T-helper 1 cell treated with Interleukin-12 subunit alpha and Interleukin-12 subunit beta and Interleukin-4 antibody, amounts not matched to agents 30 ng/mL and 1 ng/mL, for 36 hours (primary cell): ENCODE measurements around the gene ZNF101. TPM values are rescaled to one million over a fixed set of nuclear protein-coding genes. Genes with fewer than 3 reads are reported as not detected.

Experiments used
- intact Hi-C: fragments of 100-400 bp; cut with micrococcal nuclease; formaldehyde crosslinking; loops from one replicate; pipeline ENCODE4 v1.15.1; 2024
- total RNA-seq: library from RNA; stranded (reverse); gene quantifications from 2 replicates; pipeline ENCODE4 v1.2.3, GENCODE V29; 2022

Gene ZNF101
- total RNA-seq, 1 donor from 2014 or later, result 94.2 TPM

- intact Hi-C loops, result no loop called here
Observed at GRCh38 chr19:19637523-19638251, 31.0 kb upstream of the ZNF101 start.

GRCh38 chr19:19642506-19643157 is 26.0 kb upstream of the ZNF101 start:
- intact Hi-C loops, result loop anchor here (1.0 to 5.0 kb wide), 12 partner anchors 15 to 280 kb away; partner anchors contain the start of genes ATP13A1, NDUFA13, PBX4 and ZNF14

GRCh38 chr19:19643158-19644053 is 25.2 kb upstream of the ZNF101 start, which contains the start of gene GMIP:
Gene GMIP (minus strand): TSS chr19:19643657. CDS start chr19:19643529, 128 bp downstream.
- intact Hi-C loops, result loop anchor here (1.0 to 5.0 kb wide), 14 partner anchors 16 to 316 kb away; partner anchors contain the start of genes ATP13A1, NDUFA13, PBX4 and ZNF14

GRCh38 chr19:19644054-19644388 is 24.6 kb upstream of the ZNF101 start:
- intact Hi-C loops, result loop anchor here (1.0 to 5.0 kb wide), 3 partner anchors 81 to 315 kb away; no protein-coding TSS in a partner anchor

- intact Hi-C loops, result no loop called here
Observed at GRCh38 chr19:19645233-19645870, 23.3 kb upstream of the ZNF101 start.

- intact Hi-C loops, result no loop called here
Observed at GRCh38 chr19:19647037-19647835, 21.4 kb upstream of the ZNF101 start.

- intact Hi-C loops, result no loop called here
Observed at GRCh38 chr19:19649155-19649554, 19.5 kb upstream of the ZNF101 start.

- intact Hi-C loops, result no loop called here
Observed at GRCh38 chr19:19649580-19649995, 19.1 kb upstream of the ZNF101 start.

- intact Hi-C loops, result no loop called here
Observed at GRCh38 chr19:19650331-19650730, 18.3 kb upstream of the ZNF101 start.

GRCh38 chr19:19651076-19651475 is 17.6 kb upstream of the ZNF101 start:
- intact Hi-C loops, result no loop called here

- intact Hi-C loops, result no loop called here
Observed at GRCh38 chr19:19652482-19653295, 15.9 kb upstream of the ZNF101 start.

GRCh38 chr19:19653597-19654147 is 15.0 kb upstream of the ZNF101 start:
- intact Hi-C loops, result no loop called here

GRCh38 chr19:19654441-19654840 is 14.2 kb upstream of the ZNF101 start:
- intact Hi-C loops, result no loop called here

GRCh38 chr19:19655051-19655594 is 13.5 kb upstream of the ZNF101 start:
- intact Hi-C loops, result no loop called here

GRCh38 chr19:19655641-19656343 is 12.8 kb upstream of the ZNF101 start:
- intact Hi-C loops, result no loop called here

GRCh38 chr19:19656451-19657396 is 11.9 kb upstream of the ZNF101 start:
- intact Hi-C loops, result no loop called here

- intact Hi-C loops, result no loop called here
Observed at GRCh38 chr19:19657397-19657783, 11.2 kb upstream of the ZNF101 start.
